Endodermal cell (in vitro differentiated cells): ENCODE results near the gene RSPH6A. TPM values are rescaled to one million over a fixed set of nuclear protein-coding genes. Genes with fewer than 3 reads are reported as not detected.
A peak's percentile ranks its signal among the peaks of the same experiment; 100 is the strongest.

ENCODE experiments used
- DNase-seq: peaks from one replicate; pipeline ENCODE4 v3.0.0-alpha.2; 2017
- H3K27ac ChIP-seq: 2 replicates; pipeline ENCODE4 v1.5.1; 2013; ENCODE audit warnings: mild to moderate bottlenecking, low read depth, low read length, moderate library complexity
- H3K27me3 ChIP-seq: 2 replicates; pipeline ENCODE4 v1.6.1; 2013; ENCODE audit warnings: mild to moderate bottlenecking, low read length, moderate library complexity; ENCODE audit not compliant: insufficient read depth, control insufficient read depth, poor library complexity, severe bottlenecking
- H3K36me3 ChIP-seq: 2 replicates; pipeline ENCODE4 v1.7.0; 2013; ENCODE audit warnings: mild to moderate bottlenecking, low read length, moderate library complexity; ENCODE audit not compliant: control insufficient read depth, insufficient read depth
- H3K4me1 ChIP-seq: one replicate; pipeline ENCODE4 v1.7.0; 2013; ENCODE audit warnings: low read length; ENCODE audit not compliant: control insufficient read depth, insufficient read depth
- H3K4me3 ChIP-seq: 2 replicates; pipeline ENCODE4 v1.5.1; 2013; ENCODE audit warnings: mild to moderate bottlenecking, low read length, moderate library complexity
- H3K9ac ChIP-seq: 2 replicates; pipeline ENCODE4 v1.6.1; 2013; ENCODE audit warnings: mild to moderate bottlenecking, low read length, moderate library complexity; ENCODE audit not compliant: poor library complexity, severe bottlenecking; ENCODE audit errors: extremely low read depth
- H3K9me3 ChIP-seq: 2 replicates; pipeline ENCODE4 v1.6.1; 2013; ENCODE audit warnings: mild to moderate bottlenecking, low read length, moderate library complexity; ENCODE audit not compliant: control insufficient read depth
- H3K27ac Mint-ChIP-seq: 2 replicates; pipeline ENCODE4 v1.8.0; 2020; ENCODE audit warnings: mixed read lengths
- H3K27me3 Mint-ChIP-seq: 2 replicates; pipeline ENCODE4 v1.8.0; 2021; ENCODE audit warnings: mild to moderate bottlenecking, mixed read lengths; ENCODE audit not compliant: insufficient read depth
- H3K36me3 Mint-ChIP-seq: 2 replicates; pipeline ENCODE4 v1.8.0; 2020; ENCODE audit warnings: low read depth, mixed read lengths
- H3K4me1 Mint-ChIP-seq: 2 replicates; pipeline ENCODE4 v1.8.0; 2020; ENCODE audit warnings: mixed read lengths
- H3K4me3 Mint-ChIP-seq: 2 replicates; pipeline ENCODE4 v1.8.0; 2020; ENCODE audit warnings: mild to moderate bottlenecking, moderate library complexity, mixed read lengths
- H3K9me3 Mint-ChIP-seq: 2 replicates; pipeline ENCODE4 v1.8.0; 2020; ENCODE audit warnings: mild to moderate bottlenecking, mixed read lengths
- WGBS, 2 experiments: methylation state at CpG; one replicate each; pipeline versions ENCODE4 v1.1.5 to v1.1.7; 2013; ENCODE audit warnings: missing lambda C conversion rate in 2 of 2, mixed read lengths in 1 of 2; ENCODE audit not compliant: insufficient coverage in 1 of 2, insufficient read length in 1 of 2; 5-methylcytosine and 5-hydroxymethylcytosine counted together
- long read RNA-seq, 4 experiments: library from polyadenylated mRNA in 2 of 4; library from RNA in 1 of 4; library from capped mRNA in 1 of 4; stranded (forward) in 3 of 4; unstranded in 1 of 4; transcript quantifications; one replicate each; pipeline ENCODE4 v2.0.0, GENCODE V29; 2020 to 2021; ENCODE audit warnings: inconsistent platforms in 1 of 4
- polyA plus RNA-seq, 2 experiments: library from polyadenylated mRNA; stranded (reverse); fragments of 50-300 nt; gene quantifications; one replicate each; pipeline ENCODE4 v1.2.3, GENCODE V29; 2013
- total RNA-seq, 2 donors: library from RNA; stranded (reverse); fragmentation: NEBNext Ultra II Directional in 1 of 2; extraction: Animal tissue kit (Norgen Biotek cat#: 25700) in 1 of 2; gene quantifications; 2 replicates in 1 of 2; 3 replicates in 1 of 2; pipeline ENCODE4 v1.2.1, GENCODE V29; 2021
- TF ChIP-seq, protein P1 (sequence below): fragments of 200-600 bp; sonication (generic); conservative IDR thresholded peaks from 2 replicates; pipeline ENCODE4 v1.5.0; 2021; ENCODE audit warnings: antibody characterized with exemption, mild to moderate bottlenecking

The RSPH6A gene
- under 1 TPM; 0.53 TPM for total RNA-seq
- polyA plus RNA-seq (2013, experiment 1 of 2), result 0.21 TPM
- 0.17 TPM for polyA plus RNA-seq (2013, experiment 2 of 2)
- long read RNA-seq, experiment 1, result 0 reads
- long read RNA-seq, experiment 2, result 0 reads
- long read RNA-seq, experiment 3, result 0 reads
- long read RNA-seq, experiment 4, result 0 reads

DNA sequence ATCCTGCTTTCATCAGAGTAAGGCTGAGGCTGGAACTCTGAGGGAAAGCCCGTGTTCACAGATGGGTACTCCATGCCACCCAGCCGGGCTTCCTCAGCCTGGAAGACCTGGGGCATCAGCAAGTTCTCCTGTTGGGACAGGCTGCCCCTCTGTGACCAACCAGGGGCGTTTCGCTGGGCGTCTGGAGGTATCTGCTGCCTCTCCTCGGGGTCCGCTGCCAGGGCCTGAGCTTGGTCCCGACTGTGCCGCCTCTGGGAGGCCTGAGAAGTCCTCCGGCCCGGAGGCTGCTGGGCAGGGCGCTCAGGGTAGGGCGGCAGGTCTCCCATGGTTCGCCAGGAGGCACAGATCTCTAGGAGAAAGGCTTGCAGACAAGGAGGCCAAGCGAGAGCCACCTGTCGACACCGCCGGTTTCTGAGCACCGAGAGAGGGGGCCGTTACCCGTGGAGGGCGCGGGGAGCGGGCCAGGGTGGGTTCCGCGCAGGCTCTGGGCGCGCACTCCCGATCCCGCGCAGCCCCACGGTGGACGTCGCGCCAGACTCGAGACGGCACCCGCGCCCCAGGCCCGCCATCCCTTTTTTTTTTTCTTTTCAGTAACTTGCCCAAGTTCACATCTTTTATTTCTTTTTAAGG is at the start of gene RSPH6A:
Gene RSPH6A, minus strand, starts transcription at position 458 of the 630 bp plus-strand sequence. Its CDS starts 132 bp downstream, at position 326.
- peak within 1 kb of the TSS; percentile 64 for H3K9ac ChIP-seq

DNA sequence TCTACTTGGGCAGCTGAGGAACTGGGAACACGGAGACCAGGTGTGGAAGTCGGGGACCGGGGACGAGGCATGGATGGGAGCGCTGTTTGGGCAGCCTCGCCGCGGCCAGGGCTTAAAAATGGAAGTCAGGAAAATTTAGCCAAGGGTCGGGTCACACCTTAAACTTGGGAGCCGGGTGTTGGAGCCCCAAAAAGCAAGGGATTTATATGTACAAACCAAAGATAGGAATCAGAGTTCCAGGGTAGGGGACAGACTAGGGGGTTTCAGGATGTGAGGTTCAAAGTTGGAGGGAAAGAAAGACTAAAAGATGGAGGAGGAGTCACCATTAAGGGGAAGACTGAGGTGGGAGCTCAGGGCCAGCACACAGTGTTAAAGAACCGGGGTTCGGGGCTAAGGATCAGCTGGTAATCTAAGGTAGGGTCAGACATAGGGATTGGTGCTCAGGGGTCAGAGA is 49.5 kb upstream of the RSPH6A start:
- Histone ChIP-seq H3K27ac (no peak overlapping the region), H3K36me3 (peaks cover 18% of the 10 kb centered on the region), H3K9ac (peak overlapping the region; percentile 48), H3K4me3 (peak overlapping the region; percentile 91), H3K9me3 (no peaks in the 10 kb centered on the region), H3K4me1 (peaks cover 6% of the 10 kb centered on the region), H3K27me3 (no peaks in the 10 kb centered on the region)
- H3K27me3 Mint-ChIP-seq, result no peaks in the 10 kb centered on the region
- H3K36me3 Mint-ChIP-seq, result peaks cover 26% of the 10 kb centered on the region
- H3K4me3 Mint-ChIP-seq, result peak overlapping the region; percentile 100
- 8 to 21% methylated on average over 9 to 12 of the region's 12 CpGs for WGBS, 2 experiments
- no peaks in the 10 kb centered on the region for H3K9me3 Mint-ChIP-seq
- peak overlapping the region; percentile 95 for H3K27ac Mint-ChIP-seq
- no peak for DNase-seq
- H3K4me1 Mint-ChIP-seq, result peaks cover 22% of the 10 kb centered on the region
- TF ChIP-seq, protein P1, sequence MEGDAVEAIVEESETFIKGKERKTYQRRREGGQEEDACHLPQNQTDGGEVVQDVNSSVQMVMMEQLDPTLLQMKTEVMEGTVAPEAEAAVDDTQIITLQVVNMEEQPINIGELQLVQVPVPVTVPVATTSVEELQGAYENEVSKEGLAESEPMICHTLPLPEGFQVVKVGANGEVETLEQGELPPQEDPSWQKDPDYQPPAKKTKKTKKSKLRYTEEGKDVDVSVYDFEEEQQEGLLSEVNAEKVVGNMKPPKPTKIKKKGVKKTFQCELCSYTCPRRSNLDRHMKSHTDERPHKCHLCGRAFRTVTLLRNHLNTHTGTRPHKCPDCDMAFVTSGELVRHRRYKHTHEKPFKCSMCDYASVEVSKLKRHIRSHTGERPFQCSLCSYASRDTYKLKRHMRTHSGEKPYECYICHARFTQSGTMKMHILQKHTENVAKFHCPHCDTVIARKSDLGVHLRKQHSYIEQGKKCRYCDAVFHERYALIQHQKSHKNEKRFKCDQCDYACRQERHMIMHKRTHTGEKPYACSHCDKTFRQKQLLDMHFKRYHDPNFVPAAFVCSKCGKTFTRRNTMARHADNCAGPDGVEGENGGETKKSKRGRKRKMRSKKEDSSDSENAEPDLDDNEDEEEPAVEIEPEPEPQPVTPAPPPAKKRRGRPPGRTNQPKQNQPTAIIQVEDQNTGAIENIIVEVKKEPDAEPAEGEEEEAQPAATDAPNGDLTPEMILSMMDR, result no peak

More for the DNA sequence above, at the start of gene RSPH6A:
- Histone ChIP-seq H3K9me3 (no peaks in the 10 kb centered on the region), H3K27me3 (no peaks in the 10 kb centered on the region), H3K4me1 (peaks cover 15% of the 10 kb centered on the region), H3K27ac (peak within 1 kb of the TSS; percentile 78), H3K4me3 (peak within 1 kb of the TSS; percentile 84), H3K36me3 (peaks cover 5% of the 10 kb centered on the region)
- Mint-ChIP-seq H3K4me1 (peaks cover 8% of the 10 kb centered on the region), H3K27me3 (no peaks in the 10 kb centered on the region), H3K9me3 (no peaks in the 10 kb centered on the region), H3K27ac (peak within 1 kb of the TSS; percentile 93), H3K4me3 (peak within 1 kb of the TSS; percentile 81), H3K36me3 (peaks cover 5% of the 10 kb centered on the region)
- peak; percentile 82 for DNase-seq
- 21 to 33% methylated on average over 17 to 40 of the region's 40 CpGs for WGBS, 2 experiments
- TF ChIP-seq, protein P1, result no peak

DNA sequence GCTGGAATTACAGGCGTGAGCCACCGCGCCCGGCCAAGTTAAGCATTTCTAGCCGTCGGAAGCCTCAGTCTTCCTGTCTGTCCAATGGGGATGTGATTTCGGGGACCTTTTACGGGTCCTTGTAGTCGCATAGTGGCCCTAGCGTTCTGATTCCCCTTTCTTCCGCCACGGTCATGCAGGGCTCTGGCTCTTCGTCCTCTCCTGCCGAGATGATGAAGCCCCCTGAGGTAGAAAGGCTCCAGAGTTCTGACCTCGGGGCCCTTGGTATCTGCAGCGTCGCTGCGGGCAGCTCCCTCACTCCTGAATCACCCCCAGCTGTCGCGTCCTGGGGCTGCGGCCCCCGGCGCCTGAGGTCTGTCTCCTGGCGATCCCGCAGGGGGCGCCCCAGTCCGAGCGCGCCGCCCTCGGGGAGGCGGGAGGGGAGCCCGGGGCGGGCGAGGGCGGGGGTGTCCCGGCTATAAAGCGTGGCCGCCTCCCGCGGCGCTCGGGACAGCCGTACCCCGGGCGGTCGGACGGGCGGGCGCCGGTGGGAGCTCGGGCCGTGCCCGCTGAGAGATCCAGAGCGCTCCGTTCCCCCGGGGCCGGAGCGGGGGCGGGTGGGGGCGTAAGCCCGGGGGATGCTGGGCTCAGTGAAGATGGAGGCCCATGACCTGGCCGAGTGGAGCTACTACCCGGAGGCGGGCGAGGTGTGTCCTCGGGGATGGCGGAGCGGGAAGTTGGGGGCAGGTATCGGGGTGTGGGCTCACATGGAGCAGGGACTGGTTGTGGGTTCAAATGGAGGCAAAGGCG is 48.9 kb upstream of the RSPH6A start, which contains the start of gene FOXA3:
Gene FOXA3, plus strand, starts transcription at position 487 of the 789 bp plus-strand sequence. Its CDS starts 131 bp downstream, at position 618.
- no peak within 1 kb of the TSS for H3K27ac ChIP-seq
- Mint-ChIP-seq H3K27me3 (no peaks in the 10 kb centered on the region), H3K9me3 (no peaks in the 10 kb centered on the region), H3K4me1 (peaks cover 22% of the 10 kb centered on the region), H3K4me3 (peak within 1 kb of the TSS; percentile 100), H3K36me3 (peaks cover 28% of the 10 kb centered on the region), H3K27ac (peak within 1 kb of the TSS; percentile 99)
- no peaks in the 10 kb centered on the region for H3K27me3 ChIP-seq
- peak within 1 kb of the TSS; percentile 48 for H3K9ac ChIP-seq
- TF ChIP-seq, protein P1, result peak; percentile 97
- peaks cover 6% of the 10 kb centered on the region for H3K4me1 ChIP-seq
- H3K9me3 ChIP-seq, result no peaks in the 10 kb centered on the region
- H3K4me3 ChIP-seq, result peak within 1 kb of the TSS; percentile 91
- H3K36me3 ChIP-seq, result peaks cover 19% of the 10 kb centered on the region
- DNase-seq, result peak; percentile 90
- WGBS, 2 experiments, result 2 to 8% methylated on average over 15 to 71 of the region's 71 CpGs
